K562 (cell line): ENCODE data around the gene ZNF750. TPM values are rescaled to one million over a fixed set of nuclear protein-coding genes. Genes with fewer than 3 reads are reported as not detected.

Experiments used
- ARID1B ChIP-seq: fragments of 450-650 bp; IDR thresholded peaks from 2 replicates; pipeline ENCODE4 v1.6.1; 2016; ENCODE audit warnings: antibody characterized with exemption, mild to moderate bottlenecking, inconsistent platforms
- ATF6 ChIP-seq: sonication (generic); formaldehyde crosslinking; IDR thresholded peaks from 2 replicates; pipeline ENCODE4 v1.4.0; 2020; ENCODE audit warnings: mild to moderate bottlenecking, missing genetic modification reagents
- BRF2 ChIP-seq: IDR thresholded peaks from 3 replicates; pipeline ENCODE4 v1.6.1; 2011; ENCODE audit warnings: borderline replicate concordance, mild to moderate bottlenecking; ENCODE audit not compliant: insufficient read length, insufficient read depth
- CTCF ChIP-seq, 3 experiments: IDR thresholded peaks in 2 of 3; conservative IDR thresholded peaks in 1 of 3; 2 replicates each; pipeline ENCODE4 v1.5.1; 2011 to 2012; ENCODE audit warnings: low read length in 3 of 3, mild to moderate bottlenecking in 3 of 3, control low read depth in 2 of 3, improper control_type of control experiment in 1 of 3, inconsistent platforms in 1 of 3, low read depth in 1 of 3, mixed read lengths in 1 of 3, moderate library complexity in 1 of 3; ENCODE audit not compliant: insufficient read depth in 2 of 3
- ETS2 ChIP-seq: IDR thresholded peaks from 2 replicates; pipeline ENCODE4 v1.6.1; 2016; ENCODE audit warnings: borderline replicate concordance, missing genetic modification characterization, mild to moderate bottlenecking, moderate library complexity, missing compliant biosample characterization; ENCODE audit not compliant: poor library complexity, severe bottlenecking
- MAX ChIP-seq: sonication (generic); formaldehyde crosslinking; IDR thresholded peaks from 2 replicates; pipeline ENCODE4 v1.9.0; 2022; ENCODE audit warnings: mild to moderate bottlenecking, missing genetic modification reagents
- PURB ChIP-seq: sonication (generic); formaldehyde crosslinking; IDR thresholded peaks from 2 replicates; pipeline ENCODE4 v1.9.0; 2021; ENCODE audit warnings: low read depth, mild to moderate bottlenecking, missing genetic modification reagents
- RBFOX2 ChIP-seq: fragments of 200-400 bp; formaldehyde crosslinking; IDR thresholded peaks from 2 replicates; pipeline ENCODE4 v1.6.1; 2017; ENCODE audit warnings: low read depth, mild to moderate bottlenecking, low read length, moderate library complexity
- STAT5B ChIP-seq: fragments of 250-450 bp; sonication (Bioruptor Pico); IDR thresholded peaks from 2 replicates; pipeline ENCODE4 v1.8.0; 2021; ENCODE audit warnings: mild to moderate bottlenecking, inconsistent platforms
- TAF15 ChIP-seq: fragments of 200-400 bp; formaldehyde crosslinking; IDR thresholded peaks from 2 replicates; pipeline ENCODE4 v1.6.1; 2017; ENCODE audit warnings: mild to moderate bottlenecking, low read depth, low read length, moderate library complexity
- WHSC1 ChIP-seq: IDR thresholded peaks from one replicate; pipeline ENCODE4 v1.6.1; 2012; ENCODE audit warnings: low read length, control low read depth, inconsistent platforms
- ZBTB33 ChIP-seq: sonication (generic); formaldehyde crosslinking; IDR thresholded peaks from 2 replicates; pipeline ENCODE4 v1.8.1; 2023; ENCODE audit warnings: mild to moderate bottlenecking, missing genetic modification reagents
- ZNF75A ChIP-seq: fragments of 450-650 bp; formaldehyde crosslinking; IDR thresholded peaks from 2 replicates; pipeline ENCODE4 v1.4.0; 2020; ENCODE audit warnings: mild to moderate bottlenecking
- ZNF766 ChIP-seq: fragments of 200-800 bp; sonication (Bioruptor generic); conservative IDR thresholded peaks from 2 replicates; pipeline ENCODE4 v1.6.1; 2016; ENCODE audit warnings: missing genetic modification characterization, missing compliant biosample characterization
- ZSCAN29 ChIP-seq: fragments of 450-650 bp; IDR thresholded peaks from 2 replicates; pipeline ENCODE4 v1.6.1; 2017
- polyA plus RNA-seq, 8 experiments: library from polyadenylated mRNA; depleted of rRNA in 4 of 8; stranded (reverse) in 5 of 8; unstranded in 3 of 8; fragments of >200 nt; fragmentation: Nextera tagmentation in 2 of 8; fragmentation: Illumina TruSeq in 1 of 8; extraction: Ambion mirVana in 2 of 8; extraction: Trizol in 1 of 8; gene quantifications; 2 replicates each; pipeline versions ENCODE4 v1.2.1 to v1.2.3, GENCODE V29; 2011 to 2014; ENCODE audit warnings: inconsistent platforms in 1 of 8, missing spikeins in 1 of 8
- total RNA-seq, 7 experiments: library from RNA; depleted of rRNA in 6 of 7; stranded (reverse); fragments of >200 nt in 6 of 7; fragmentation: Illumina TruSeq in 2 of 7; extraction: Trizol in 2 of 7; gene quantifications; 2 replicates each; pipeline versions ENCODE4 v1.2.1 to v1.2.3, GENCODE V29; 2011 to 2021; ENCODE audit warnings: low replicate concordance in 1 of 7

ZNF750 gene
- total and polyA plus RNA-seq, 9 of the 15 experiments (the other 6 are each of a cell fraction or from before 2014, with no cell fraction given) = not detected

GRCh38 chr17:82882715-82883418 lies 43.0 kb upstream of the ZNF750 start (continued):
- TF ChIP-seq ZNF766 (no peak), ZBTB33 (CRISPR knock-in tag) (peak; percentile 96), BRF2 (no peak), ARID1B (no peak), TAF15 (no peak), ZNF75A (CRISPR knock-in tag) (no peak), STAT5B (CRISPR knock-in tag) (no peak), ETS2 (tag) (no peak), PURB (CRISPR knock-in tag) (no peak), ZSCAN29 (no peak), WHSC1 (peak; percentile 25), MAX (CRISPR knock-in tag) (no peak), CTCF (IDR thresholded peaks at IDR 0.05 in 2 of 3, conservative IDR thresholded peaks at IDR 0.05 in 1 of 3; ENCODE audit: insufficient read depth in 2 of 3, low read depth in 1 of 3, low read length in 3 of 3) (peak in 1 of 3 experiments; percentile 10; a peak in 1 of 6 replicates), ATF6 (CRISPR knock-in tag) (no peak), RBFOX2 (0 out of 2 replicates have a peak, but pooled peaks have one; percentile 24)
